GF-D8 (cell line): Measurements from ENCODE around the gene GASK1A.
"Not testable (repeated sequence)": the region's sequence is repeated elsewhere in the genome, so short reads cannot be mapped to it uniquely, and the experiment has no call there.

Source experiments
- DNase-seq: peaks from one replicate; lab custom pipeline; 2025; lab: John Stamatoyannopoulos, UW

GASK1A gene

DNA sequence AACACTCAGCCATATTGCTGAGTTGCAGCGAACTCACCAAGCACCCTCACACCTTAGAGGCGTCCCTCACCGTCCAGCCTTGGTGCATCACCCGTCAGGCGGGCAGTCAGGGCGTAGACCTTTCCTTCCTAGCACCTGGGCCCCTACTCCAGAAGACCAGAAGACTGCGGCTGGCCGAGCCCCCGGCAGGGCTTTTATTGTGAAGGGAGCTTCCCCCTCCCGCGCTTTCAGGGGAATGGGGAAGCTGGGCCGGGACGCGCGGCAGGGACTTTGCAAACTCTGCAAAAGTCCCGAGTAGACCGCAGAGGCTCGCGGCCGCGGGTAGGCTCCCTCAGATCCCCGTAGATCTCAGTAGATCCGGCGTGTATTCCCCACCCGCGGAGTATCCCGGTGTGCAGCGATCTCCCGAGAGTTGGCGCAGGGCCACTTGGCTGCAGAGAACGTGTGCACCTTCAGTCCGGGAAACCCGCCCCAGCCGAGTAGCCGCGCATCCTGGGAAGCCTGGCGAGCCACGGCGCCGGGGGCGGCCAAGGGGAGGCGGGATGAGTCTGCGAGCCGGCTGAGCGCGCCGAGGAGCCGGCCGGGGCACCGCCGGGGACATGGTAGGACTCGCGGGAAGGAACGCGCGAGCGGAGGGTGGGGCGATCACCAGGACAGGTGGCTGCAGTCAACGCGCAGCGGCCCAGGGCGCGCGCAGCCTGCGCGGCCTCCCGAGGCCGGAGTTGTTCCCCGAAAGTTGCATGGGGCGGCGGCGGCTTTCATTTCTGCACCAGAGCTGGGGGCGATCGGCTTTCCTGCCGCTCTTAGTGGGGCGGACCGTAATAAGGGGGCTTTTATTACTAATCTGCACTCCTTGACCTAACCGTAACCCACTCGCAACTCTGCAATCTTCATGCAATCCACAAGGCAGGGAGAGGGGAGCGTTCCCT, at the start of gene GASK1A:
Gene GASK1A, plus strand, starts transcription at position 268 of the 929 bp plus-strand sequence. Its CDS starts 332 bp downstream, at position 600.
- no peak for DNase-seq

DNA sequence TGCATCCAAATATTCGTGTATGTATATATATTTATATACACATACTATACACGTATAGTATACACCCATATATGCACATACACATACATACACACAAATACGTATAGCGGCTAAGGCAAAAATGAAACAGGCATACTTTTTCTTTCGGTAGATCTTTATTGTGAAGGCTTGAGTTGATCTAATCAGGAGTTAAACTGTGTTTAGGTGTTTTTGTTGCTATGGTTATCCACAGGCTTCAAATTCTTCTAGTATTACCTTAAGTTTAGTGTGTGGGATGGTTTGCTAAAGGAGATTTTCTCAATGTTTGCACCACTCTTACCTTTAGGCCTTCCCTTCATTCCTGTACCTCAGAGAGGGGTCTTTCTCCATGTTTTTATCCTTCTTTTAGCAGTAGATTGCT, 45.0 kb upstream of the GASK1A start:
- DNase-seq, result no peak

DNA sequence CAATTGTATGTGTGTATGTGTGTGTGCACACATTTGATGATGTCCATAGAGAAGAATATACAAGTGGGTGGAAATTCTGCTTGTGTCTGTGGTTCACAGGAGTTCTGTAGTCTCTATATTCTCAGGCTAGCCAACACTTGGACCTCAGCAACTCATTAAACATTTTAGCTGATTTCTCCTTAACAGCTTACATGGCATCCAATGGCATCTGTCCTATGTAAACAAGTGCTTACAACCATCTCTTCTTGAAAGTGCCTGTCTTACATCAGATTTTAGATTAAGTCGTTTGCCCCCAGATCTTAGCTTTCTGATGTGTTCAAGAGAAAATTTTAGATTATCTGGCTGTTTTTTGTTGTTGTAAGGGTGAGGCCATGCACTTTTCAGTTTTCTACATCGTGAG, 44.2 kb upstream of the GASK1A start:
- DNase-seq, result no peak

DNA sequence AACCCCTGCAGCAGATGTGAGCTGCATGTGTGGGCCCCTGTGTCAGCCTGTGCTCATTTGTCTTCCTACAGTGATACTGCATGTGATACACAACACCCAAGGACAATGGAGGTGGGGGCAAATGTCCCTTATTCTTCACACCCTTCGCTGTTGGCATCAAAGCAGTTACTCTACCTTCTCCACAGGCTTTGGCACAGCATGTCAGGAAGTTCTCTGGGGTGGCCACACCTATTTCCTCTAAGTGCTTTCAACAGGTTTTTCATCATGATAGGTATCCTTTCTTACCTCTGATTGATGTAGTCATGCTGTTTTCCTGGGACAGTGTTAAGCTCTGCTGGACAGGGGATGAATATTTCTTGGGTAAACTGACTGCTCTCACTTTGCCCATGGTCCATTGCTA, 43.6 kb upstream of the GASK1A start:
- no peak for DNase-seq

DNA sequence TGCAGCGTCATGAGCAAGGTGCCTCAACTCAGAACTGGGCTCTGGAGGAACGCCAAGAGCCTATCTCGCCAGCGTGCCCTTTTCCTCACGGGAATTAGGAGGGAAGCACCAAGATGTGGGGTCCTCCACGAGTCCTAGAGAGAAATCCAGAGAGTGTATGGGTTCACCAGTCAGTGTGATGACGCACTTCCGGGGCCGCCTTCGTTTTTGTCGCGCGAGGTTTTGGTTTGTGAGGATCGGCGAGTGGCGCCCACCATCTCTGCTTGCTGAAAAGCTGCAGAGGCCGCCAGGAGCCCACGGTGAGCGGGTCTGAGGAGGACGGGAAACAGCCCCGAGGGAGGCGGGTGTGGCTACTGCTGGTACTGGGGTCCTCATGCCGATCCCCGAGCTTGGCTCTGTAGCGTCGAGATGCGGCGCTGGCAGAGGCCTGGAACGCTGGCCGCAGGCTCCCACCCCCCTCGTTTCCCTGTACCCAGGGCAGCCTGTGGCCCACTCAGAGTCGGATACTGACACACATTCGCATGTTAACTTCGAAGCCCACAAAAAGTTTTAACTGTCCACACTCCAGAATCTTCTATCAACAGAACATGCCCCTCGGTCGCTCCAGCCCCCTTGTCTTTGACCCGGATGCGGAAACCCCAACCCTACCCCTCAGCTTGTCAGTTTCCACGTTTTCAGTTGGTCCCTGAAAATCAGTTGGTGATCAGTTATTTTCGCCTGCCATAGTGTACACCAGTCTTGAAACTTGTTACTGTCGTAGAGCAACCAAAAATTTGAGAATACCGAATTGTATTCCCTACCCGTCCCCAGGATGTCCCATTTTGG, 42.7 kb upstream of the GASK1A start:
- DNase-seq, result no peak

DNA sequence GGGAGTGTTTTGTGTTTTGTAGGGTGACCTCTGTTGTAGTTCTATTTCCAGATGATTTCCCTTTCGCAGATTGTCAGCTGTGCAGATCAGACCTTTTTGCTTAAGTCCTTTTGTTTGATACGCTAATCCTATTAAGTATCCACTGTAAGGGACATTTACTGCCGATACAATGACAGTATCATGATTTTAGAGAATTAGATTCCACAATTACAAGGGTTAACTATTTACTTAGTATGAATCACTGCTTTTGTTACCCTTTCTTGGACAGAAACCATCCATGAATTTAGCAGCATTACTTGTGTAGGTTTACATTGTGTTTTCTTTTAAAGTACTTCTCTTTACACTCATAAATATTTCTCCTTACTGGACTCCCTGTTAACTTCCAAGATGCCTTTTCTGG, 41.8 kb upstream of the GASK1A start:
- no peak for DNase-seq

DNA sequence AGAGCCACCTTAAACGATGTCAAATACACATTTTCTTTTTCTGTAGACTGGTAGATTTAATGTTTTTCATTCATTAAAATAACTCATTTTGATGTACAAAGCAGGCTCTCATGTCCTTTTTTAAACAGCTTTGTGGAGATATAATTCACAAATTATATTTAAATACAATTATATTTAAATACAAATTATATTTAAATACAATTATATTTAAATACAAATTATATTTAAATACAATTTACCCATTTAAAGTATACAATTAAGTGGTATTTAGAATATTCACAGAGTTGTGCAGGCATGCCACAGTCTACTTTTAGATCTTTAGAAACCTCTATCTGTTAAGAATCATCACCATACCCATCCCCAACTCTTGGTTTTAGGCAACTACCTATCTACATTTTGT, 36.4 kb upstream of the GASK1A start:
- no peak for DNase-seq

DNA sequence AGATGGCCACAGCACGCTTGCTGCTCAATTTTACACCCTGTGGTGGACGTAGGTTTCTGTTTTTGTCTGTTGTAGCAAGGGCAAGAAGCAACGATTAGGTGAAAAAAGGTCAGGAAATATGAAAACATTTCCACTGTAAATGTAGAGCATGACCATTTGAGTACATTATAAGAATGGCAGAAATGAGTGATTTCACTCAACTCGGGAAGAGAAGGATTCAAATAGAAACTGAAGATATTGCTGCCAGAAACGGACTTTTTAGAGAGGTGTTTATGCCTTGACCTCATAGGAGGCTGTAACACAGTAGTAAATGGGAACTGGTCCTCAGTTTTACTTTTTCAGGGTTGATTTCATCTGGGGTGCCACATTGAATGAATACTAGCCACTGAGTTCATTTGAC, 33.1 kb upstream of the GASK1A start:
- no peak for DNase-seq

DNA sequence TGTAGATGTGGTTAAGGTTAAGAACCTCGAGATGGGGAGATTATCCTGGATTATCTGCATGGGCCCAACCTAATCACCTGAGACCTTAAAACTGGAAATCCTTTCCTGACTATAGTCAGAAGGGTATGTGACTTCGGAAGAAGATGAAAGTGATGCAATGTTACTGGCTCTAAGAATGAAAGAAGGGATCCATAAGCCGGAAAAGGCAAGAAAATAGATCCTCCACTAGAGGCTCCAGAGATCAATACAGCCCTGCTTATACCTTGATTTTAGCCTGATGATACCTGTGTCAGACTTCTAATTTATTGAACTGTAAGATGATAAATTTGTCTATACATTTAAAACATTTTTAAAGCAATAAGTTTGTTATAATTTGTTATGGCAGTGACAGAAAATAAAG, 21.5 kb upstream of the GASK1A start:
- no peak for DNase-seq

DNA sequence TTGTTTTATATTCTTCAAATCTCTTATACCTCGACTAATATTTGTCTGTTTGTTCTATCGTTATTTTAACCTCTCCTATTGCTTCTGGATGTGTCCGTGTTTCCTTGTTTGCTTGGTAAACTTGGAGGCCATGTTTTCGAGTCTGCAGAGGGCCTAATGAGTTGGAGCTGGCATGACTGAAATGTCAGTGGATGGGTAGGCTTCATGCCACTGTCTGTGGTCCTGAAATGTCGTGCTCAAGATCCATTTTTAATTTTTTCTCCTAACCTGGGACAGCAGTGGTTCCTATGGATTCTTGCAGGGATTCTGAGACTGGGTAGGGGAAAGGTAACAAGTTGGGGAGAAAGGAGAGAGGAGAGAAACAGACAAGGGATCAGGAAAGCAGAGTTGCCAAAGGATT, 18.8 kb upstream of the GASK1A start:
- DNase-seq, result no peak

DNA sequence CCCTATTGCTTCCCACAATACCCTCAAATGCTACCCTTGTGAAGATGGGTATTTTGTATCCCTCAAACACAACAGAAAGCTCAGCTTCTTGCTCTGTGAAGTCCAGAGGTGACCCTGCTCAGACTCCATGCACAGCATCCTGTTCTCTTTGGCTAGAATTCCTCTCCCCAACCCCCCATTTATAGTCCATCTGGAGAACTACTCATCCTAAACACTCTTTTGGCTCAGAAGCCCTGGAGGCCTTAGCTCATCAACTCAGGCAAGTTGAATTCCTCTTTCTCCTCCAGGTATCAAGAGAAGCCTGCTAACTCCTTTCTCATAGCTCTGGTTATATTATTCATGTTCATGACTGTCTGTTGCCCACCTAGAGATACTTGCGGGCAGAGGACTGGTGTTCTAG, 18.3 kb upstream of the GASK1A start:
- DNase-seq, result no peak

DNA sequence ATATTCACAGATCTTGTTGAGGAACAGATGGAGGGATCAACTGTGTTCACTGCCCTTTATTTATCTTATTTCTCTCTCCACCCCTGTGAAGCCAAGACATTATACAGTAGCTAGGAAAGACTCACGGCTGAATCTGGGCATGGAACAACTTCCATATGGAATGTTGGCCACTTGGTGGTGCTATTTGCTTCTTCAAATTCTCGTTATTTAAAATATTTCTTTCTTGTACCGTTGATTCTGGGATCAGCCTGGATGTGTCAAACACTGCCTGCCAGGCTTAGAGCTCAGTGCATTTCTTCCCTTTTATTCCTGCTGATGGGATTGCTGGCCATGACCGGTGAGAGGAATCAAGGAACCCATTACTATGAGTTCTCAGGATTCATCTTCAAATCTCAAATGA, 17.5 kb upstream of the GASK1A start:
- no peak for DNase-seq

DNA sequence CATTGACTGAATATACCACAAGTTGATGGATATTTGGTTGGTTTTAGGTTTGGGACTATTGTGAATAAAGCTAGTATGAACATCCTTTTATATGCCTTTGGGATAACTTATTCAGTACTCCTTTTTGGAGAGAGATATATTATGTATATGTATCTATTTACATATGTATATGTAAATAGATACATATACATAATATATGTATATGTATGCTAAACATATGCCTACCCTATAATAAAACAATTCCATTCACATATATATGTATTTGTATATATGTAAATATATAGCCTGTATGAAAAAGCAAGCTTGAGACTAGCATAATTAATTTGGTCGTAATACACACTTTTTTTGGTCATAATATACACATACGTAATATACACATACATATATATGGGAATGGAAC, 15.8 kb upstream of the GASK1A start:
- no peak for DNase-seq

DNA sequence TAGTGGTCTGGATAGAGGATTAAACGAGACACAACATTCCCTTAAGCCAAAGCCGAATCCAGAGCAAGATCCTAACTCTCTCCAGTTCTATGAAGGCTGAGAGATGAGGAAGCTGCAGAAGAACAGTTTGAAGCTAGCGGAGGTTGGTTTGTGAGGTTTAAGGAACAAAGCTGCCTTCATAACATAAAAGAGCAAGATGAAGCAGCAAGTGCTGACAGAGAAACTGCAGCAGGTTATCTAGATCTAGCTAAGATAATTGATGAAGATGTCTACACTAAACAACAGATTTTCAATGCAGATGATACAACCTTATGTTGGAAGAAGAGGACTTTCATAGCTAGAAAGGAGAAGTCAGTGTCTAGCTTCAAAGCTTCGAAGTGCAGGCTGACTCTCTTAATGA, 14.8 kb upstream of the GASK1A start:
- no peak for DNase-seq

DNA sequence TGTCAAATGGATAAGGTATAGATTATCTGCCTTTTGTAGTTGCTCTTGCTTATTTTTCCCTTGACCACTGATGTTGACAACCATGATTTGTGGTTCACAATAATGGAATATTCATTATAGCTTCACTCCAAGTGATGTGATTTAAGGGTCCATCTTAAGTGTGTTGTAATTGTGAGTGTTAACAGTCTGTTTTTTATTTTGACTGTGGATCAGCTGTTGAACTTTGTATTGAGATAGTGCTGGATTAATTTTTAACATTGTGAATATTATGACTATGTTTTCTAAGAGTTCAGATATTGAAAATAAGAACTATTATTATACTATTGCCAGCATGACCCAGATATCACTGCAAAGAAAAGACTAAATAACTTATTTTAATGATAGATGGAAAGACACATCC, 8.6 kb upstream of the GASK1A start:
- DNase-seq, result no peak

DNA sequence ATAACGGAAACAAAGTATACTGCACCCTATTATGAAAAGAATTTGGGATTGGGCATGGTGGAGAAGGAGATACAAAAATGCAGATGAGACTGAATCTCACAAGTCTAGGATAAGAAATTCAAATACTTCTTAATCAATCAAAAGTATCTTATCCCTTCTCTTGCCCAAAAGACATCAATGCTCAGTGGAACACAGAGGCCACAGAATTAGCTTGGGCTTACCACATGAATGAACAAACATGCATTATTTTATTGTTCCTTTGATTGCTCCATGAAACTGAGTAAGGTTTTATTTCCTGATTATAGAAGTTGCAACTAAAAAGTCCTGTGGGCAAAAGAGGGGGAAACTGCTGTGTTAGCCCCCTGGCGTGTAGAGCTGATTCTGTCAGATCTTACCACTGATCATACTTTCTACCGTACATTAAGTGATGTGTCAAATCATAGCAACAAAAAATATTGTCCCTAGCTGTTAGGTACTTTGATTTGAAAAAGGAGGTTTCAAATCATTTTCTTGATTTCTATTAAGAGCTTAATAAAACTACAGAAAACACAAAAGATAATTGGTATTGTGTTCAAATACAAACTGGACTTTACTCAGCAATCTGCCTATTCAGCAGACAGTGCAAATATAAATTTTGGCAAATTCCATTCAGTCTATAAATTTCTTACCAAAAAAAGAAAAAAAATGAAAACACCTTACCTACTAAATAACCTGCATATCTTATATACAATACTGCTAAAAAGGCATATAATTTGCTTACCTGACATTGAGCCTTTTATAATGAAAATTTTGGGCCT, 7.9 kb upstream of the GASK1A start:
- DNase-seq, result no peak

DNA sequence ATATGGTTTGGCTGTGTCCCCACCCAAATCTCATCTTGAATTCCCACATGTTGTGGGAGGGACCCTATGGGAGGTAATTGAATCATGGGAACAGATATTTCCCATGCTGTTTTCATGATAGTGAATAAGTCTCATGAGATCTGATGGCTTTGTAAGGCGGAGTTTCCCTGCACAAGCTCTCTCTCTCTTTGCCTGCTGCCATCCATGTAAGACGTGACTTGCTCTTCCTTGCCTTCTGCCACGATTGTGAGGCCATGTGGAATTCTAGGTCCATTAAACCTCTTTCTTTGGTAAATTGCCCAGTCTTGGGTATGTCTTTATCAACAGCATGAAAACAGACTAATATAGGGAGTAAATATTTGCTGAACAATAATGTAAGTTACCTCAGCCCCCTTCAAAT, 4.2 kb upstream of the GASK1A start:
- DNase-seq, result not testable (repeated sequence)

DNA sequence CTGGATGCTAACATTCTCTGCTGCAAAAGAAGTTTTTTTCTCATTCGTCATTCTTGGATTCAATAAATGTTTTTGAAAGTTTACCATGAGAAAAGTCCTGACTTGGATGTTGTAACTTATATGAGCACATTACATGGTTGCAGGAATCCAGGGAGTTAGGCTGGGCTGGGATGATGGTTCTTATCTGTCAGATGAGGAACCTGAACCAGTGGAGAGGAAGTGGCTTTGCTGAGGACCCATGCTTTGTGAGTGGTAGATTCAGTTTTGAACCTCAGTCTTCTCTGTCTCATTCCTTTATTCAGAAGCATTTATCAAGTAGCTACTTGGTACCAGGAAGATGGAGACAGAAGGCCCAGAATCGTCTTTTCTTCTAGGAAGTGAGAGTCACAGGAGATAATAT, 3.7 kb upstream of the GASK1A start:
- no peak for DNase-seq

DNA sequence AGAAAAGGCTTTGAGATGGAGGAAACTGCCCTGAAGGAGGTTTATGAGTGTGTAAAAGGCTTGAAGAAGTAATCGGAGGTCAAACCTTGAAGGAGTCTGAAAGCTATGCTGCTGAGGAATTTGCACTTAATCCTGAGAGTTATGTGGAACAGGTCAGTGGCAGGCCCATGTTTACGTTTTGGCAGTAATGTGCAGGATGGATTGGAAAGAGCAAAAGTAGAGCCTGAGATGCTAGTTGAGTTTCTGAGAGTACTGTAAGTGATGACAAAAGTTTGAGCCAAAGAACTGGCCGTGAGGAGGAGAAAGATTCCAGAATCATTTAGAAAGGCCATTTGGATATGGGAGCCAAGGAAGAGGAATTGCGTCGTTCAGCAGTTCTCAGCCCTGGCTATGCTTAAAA, 3.2 kb upstream of the GASK1A start:
- DNase-seq, result no peak

DNA sequence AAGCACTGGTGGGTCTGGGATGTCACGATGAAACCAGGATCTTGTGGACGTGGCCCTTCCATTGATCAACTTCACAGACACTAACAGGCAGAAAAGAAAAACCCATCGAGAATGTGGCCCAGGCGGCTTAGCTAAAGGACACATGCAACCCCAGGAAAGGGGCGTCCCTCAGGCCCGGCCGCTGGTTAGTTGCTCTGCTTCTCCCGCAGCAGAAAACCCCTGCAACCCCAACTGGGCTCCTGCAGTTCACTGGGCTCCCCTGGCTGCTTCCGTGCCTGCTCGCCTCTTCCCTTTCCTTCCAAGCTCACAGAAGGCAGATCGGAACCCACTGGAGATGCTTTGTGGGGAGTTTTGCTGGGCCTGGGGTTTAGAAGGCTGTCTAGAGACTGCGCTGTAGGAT, 1.1 kb downstream of the GASK1A start:
- DNase-seq, result no peak

DNA sequence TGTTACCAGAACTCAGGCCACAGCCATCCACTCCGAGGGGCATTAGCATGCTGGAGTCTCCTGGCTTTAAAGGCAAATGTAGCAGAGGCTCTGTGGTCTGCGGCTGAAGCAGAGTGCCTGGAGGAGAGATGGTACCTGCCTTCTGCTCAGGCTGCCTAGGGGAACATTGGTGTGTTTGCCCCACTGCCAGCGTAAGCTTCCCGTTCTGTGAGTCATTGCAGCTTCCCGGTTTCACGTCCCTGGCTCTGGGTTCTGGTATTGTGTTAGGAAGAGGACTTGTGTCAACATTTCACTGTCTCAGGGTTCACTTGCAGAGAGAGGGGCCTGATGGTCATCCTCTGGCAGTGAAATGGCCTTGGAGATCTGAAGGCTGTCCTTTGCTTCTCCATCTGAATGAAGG, 1.8 kb downstream of the GASK1A start:
- no peak for DNase-seq

DNA sequence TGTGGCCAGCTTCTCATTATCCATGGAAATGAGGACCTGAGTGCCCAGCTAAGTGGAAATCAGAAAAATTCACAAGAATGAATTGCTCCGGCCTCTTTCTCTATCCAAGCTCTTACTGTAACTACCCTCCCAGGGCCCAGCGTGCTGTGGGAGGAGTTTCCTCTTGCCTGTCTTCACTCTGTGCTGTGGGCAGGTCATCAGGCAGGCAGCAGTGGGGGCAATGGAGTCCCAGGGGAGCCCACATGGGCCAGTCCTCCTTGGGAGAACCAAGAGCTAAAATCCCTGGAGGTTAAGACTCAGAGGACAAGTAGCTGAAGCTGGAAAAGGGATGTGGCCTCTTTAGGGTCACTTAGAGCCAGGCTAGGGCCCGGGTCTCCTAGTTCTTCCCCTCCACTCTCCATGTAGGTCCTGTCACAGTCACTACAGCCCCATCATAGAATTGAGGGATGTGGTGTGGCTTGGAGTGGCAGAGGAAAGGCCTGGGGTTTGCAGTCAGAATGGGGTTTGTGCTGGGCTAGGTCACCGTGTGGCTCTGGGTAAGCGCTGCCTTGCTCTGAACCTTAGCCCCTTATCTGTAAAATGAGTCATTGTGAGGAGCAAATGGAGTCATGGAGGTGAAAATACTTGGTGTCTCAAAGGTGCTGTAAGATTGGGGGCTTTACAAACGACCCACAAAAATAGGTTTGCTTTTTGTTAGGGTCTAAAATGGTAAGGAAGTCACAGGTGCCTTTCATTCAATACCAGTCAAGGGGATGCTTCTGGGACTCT, 3.7 kb downstream of the GASK1A start:
- DNase-seq, result no peak
